HG03045 (cell line): ENCODE measurements around the gene UBE2A.

ENCODE experiments used
- ATAC-seq: cut with Tn5 transposase; IDR thresholded peaks from one replicate; pipeline ENCODE4 v1.9.1; 2021; ENCODE audit warnings: mild to moderate bottlenecking, moderate library complexity; ENCODE audit not compliant: unreplicated experiment

Gene UBE2A

DNA sequence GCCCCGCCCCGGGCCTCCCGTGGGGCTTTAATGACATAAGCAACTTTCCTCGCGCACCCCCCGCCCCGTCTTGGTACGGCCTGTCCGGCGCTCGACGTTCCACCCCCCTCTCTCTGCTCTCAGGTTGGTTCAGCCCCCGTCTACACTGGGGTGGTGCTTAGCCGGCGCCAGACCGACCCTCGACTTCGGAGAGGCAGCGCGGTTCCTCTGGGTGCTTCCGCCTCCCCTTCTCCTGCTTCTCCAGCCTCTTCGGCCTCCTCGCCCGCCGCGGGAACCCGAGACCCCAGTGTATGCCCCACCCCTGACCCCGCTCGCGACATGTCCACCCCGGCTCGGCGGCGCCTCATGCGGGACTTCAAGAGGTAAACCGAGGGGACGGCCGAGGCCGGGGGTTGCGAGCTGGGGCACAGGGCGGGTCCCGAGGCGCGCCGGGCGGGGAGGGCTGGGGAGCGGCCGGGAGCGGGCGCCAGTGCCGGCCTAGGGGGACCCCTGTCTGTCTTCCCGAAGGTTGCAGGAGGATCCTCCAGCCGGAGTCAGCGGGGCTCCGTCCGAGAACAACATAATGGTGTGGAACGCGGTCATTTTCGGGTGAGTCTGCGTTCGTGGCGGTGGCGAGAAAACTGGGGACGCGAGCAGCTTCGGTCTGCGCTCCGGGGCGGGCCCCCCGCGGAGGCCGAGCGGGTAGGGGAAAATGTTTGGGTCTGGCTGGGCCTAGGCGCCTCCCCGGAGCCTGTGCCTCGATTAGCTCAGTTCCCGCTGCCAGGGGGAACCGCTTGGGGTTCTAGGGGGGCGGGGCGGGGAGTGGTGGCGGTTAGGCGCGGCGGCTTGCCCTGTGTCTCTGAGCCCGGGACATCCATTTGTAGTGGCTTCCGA, at the start of gene UBE2A:
Gene UBE2A (plus strand): TSS at position 170 of the 873 bp plus-strand sequence. CDS start 149 bp downstream, at position 319.
- ATAC-seq = peak; percentile 82

DNA sequence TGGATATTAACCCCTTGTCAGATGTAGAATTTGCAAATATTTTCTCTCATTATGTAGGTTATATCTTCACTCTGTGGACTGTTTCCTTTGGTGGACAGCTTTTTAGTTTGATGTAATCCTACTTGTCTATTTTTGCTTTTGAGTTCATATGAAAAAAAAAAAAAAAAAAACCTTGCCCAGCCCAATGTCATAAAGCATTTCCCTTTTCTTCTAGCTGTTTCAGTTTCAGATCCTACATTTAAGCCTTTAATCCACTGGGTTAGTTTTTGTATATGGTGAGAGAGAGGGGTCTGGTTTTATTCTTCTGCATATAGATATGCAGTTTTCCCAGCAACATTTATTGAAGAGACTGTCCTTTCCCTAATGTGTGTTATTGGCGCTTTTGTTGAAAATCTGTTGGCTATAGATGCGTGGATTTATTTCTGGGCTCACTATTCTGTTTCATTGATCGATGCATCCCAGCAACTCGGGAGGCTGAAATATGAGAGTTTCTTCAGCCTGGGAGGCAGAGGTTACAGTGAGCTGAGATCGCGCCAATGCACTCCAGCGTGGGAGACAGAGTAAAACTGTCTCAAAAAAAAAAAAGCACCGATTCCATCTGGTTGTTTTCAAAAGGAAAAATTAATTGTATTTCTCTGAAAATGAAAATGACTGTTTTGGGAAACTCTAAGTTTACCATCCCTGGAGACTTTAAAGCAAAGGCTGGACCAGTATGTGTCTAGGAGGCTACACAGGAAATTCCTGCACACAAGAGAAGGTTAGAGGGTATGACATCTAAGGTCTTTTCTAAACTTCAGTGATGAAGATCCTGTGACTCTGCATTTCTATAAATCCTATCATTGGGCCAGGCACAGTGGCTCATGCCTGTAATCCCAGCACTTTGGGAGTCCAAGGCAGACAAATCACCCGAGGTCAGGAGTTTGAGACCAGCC, 44.8 kb upstream of the UBE2A start:
- no peak for ATAC-seq

DNA sequence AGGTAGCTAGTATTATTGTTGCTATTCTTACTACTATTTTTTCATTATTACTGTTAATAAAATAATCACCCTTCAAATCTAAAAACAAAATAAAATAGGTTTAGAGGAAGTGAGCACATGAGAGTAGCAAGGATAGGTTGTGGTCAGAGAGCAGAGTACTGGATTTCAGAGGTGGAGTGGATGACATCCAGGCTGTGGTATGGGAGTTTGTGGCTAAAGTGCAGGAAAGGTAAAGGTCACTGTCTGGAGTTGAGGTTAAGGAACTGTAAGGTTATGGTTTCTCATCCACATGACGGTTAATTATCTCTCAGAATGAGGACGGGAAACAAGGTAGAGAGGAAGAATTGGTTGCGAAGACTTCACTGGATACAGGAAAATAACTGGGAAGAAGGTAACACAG, 36.9 kb upstream of the UBE2A start:
- no peak for ATAC-seq

DNA sequence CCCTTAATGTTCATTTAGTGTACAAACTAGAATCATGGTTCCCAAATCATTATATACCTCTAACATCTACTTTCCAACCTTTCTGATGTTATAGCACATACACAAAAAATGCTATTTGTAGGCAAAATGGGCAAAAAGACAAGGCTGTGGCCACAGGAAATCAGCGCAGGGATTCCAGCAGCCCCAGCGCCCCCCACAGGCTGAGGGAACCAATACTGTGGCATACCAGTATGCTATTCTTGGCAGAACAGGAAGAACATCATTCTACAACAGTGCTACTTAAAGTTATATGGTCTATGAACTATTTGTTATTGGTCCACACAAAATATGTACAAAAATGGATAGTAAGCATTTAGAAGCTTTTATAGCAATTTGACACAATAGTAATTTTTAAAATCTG, 34.5 kb upstream of the UBE2A start:
- ATAC-seq = no peak

DNA sequence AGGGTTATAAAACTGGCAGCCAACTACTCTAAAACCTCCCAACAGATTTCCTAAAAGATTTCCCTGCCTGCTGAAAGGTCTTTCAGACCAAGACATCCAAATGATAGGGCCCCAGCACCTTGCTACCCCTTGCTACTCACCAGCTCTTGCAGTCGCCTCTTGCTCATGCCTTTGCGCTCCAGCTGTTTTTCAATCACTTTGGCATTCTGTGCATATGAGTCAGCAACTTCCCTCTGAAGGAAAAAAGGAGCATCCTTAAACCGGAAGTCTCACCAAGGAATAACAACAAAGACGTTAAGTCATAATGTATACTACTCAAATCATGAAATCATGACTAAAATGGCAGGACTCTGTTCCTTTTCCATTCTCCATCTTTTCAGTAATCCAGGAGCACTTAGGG, 33.2 kb upstream of the UBE2A start:
- ATAC-seq = no peak

DNA sequence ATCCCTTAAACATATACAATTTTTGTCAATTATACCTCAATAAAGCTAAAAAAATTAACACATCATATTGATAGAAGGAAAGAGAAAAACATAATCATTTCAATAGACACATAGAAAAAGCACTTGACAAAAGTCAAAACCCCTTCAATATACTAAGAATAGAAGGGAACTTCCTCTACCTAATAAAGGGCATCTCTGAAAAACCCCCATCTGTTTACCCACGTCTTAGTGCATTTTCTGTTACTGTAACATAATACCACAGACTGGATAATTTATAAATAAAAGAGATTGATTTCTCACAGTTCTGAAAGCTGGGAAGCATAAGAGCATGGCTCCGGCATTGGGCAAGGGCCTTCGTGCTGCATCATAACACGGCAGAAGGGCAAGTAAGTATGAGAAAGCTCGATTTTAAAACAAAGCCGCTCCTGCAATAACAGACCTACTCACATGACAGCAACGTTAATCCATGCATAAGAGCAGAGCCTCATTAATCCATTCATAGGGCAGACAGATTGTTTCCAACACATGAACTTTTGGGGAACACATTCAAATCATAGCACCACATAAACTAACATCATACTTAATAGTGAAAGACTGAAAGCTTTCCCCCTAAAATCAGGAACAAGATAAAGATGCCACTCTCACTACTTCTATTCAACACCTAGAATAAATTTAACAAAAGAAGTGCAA, 24.9 kb upstream of the UBE2A start:
- no peak for ATAC-seq

DNA sequence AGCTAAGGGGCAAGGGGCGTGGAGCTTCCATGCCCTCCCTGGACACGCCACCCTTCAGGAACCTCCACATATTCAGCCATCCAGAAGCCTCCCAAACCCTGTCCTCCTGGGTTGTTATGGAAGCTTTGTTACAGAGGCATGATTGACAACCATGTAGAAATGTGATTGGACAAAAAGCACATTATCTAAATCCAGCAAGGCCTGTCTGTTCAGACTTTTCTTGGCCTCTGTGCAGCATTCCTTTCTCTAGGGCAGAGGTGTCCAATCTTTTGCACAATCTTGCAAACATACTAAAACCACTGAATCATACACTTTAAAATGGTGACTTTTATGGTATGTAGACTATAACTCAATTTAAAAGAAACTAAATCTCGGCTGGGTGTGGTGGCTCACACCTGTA, 21.9 kb upstream of the UBE2A start:
- no peak for ATAC-seq

DNA sequence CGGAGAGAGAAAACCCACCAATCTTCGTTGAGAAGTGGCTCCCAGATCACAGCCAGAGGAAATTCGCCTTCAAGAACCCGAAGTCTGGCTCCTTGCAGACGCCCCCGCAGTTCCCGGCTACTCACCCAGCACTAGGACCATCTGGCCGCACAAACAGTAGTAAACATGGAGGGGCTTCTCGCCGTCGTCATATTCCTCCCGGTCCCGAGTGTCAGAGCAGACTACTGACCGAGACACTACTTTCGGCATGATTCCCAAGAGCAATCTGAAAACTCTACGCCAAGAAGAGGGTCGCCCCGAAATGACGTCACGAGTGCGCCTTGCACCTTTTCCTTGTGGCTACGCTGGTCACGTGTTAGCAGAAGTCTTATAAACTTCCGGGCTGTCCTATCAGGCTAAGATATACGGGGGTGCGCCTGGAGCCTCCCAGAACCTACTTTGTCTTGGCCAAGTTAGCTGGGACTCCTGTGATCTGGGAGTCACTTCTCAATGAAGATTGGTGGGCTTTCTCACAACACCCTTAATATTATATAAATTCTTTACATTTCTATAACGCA, 9.2 kb upstream of the UBE2A start, which contains the start of gene STEEP1:
Gene STEEP1 (minus strand): TSS at position 303 of the 557 bp plus-strand sequence. CDS start 54 bp downstream, at position 249.
- peak; percentile 72 for ATAC-seq

DNA sequence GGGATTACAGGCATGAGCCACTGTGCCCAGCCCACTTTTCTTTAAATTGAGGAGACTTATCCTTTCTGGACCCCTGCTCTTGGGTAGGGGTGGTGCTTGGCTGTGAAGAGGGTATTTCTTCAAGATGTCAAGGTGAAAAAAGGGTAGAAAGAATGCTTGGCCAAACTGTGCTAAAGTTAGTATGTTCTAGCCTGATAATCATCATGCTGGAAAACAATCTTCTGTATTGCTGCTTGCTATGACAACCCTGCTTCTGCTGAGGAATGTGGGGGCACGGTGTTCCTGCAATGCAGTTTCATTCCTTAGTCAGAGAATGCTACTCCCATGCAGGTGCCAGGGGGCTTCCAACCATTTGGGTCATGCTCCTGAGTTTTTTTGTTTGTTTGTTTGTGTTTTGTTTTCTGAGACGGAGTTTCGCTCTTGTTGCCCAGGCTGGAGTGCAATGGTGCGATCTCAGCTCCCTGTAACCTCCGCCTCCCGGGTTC, 4.0 kb upstream of the UBE2A start:
- ATAC-seq = no peak

DNA sequence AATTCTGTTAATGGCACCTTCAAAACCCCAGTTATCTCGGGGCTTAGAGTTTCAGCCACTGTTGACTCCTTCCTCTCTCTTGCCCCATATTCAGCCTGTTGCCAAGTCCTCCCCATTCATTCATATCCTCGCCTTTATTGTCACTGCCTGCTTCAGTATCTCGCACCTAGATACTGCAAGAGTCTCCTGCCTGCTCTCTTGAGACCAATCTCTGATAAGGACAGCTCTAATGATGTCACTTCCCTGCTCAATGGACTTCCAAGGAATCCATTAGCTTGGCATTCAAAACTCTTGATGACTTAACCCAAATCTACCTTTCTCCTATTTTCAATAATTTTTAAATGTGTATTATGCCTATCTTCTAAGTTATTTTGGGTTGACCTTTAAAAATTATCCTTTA, 1.1 kb upstream of the UBE2A start:
- no peak for ATAC-seq

DNA sequence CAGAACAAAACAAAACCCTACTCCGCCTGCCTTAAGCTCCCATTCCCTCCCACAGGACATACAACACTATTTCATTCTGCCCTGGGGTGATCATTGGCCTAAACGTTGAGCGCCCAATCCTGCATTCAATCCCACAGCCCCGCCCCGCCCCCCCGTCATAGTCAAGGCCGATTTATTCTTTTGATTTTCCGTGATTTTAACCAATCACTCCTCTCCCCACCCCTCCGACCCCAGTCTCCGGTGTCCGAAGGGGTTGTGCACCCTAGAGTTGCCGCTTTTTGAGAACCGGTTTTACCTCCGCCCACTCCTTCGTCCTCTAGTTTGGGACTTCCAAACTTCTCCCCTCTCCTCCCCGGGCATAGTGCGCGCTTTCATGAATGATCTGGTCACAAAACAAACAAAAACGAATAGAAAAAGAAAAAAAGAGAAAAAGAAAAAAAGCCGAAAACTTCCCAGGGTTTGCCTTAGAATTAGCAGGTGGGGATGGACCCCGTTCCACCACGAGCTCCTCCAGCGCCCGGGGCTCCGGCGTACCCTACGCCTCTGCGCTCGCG, 446 bp upstream of the UBE2A start:
- ATAC-seq = peak; percentile 7

DNA sequence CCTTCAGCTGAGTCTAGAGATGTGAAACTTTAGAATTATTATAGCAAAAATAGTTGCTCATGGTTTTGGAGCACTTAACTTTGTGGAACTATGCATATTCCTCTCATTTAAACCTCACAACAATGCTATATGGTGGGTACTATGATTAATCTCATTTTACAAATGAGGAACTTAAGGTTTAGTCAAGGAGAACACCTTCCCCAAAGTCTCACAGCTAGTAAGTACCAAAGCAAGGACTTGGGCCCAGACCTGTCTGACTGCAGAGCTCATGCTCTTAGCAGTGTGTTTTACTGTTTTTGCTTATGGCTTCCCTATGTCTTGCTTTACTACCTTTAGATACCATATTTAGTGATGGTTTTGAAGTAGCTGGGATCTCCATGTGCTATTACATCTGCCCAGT, 5.1 kb downstream of the UBE2A start:
- ATAC-seq = no peak

DNA sequence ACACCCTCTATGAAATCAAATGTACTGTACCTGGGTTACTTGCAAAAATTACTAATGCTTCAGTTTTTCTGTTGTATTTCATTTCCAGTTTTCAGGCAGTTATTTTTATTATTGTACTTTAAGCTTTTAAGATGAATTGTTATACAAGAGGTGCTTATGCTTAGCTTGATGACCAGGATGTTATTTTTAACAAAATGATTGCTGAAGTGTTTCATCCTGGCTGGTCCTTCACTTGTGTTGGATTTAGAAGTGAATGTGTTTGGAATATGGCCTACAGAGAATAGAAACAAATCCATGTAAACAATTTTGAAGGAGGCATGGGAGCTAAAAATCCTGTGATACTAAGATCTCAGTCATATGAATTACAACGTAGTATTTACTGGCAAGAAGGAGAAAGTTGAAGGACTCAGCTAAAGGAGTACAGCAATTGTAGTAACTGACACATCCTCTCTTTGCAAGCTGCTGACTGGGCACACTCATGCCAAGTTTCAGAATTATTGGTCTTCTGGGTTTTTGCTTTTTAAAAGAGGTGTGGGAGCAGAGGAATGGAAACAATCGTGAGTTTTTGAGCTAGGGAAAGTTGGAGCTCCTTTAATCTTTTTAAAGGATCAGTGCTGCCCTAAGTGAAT, 9.2 kb downstream of the UBE2A start:
- no peak for ATAC-seq

DNA sequence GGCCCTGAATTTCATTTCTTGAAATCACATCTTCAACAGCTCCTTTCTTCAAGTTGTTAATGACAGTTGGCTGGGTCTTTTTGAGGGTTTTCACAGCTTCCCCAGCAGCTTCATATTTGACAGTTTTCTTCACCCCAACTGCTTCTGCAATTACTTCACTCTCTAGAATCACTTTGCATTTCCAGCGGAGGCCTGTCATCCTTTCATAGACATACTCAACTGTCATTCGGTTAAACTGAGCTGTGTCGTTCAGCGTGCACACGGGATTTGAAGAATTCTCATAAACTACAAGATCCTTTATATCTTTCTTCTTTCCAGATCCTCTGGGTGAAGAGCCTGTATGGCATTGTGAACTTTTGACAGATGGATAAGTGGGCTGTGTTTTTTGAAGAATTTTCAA, 15.4 kb downstream of the UBE2A start:
- no peak for ATAC-seq

DNA sequence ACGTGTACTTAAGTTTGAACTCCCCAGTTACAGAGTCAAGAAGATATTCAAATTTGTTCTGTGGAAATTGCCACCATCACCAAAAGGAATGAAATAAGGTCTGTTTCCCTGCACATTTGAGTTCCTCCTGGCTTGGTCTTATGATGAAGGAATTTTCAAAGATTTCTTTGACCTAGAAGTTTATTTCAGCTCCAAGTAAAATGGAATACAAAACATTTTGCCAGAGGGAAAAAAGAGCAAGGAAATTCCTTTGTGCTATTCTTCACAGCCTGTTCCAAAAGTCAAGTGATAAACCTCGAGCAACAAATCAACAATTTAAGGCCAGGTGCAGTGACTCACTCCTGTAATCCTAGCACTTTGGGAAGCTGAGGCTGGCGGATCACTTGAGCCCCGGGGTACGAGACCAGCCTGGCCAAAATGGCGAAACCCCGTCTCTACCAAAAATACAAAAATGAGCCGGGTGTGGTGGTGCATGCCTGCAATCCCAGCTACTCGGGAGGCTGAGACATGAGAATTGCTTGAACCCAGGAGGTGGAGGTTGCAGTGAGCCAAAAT, 28.4 kb downstream of the UBE2A start:
- no peak for ATAC-seq

DNA sequence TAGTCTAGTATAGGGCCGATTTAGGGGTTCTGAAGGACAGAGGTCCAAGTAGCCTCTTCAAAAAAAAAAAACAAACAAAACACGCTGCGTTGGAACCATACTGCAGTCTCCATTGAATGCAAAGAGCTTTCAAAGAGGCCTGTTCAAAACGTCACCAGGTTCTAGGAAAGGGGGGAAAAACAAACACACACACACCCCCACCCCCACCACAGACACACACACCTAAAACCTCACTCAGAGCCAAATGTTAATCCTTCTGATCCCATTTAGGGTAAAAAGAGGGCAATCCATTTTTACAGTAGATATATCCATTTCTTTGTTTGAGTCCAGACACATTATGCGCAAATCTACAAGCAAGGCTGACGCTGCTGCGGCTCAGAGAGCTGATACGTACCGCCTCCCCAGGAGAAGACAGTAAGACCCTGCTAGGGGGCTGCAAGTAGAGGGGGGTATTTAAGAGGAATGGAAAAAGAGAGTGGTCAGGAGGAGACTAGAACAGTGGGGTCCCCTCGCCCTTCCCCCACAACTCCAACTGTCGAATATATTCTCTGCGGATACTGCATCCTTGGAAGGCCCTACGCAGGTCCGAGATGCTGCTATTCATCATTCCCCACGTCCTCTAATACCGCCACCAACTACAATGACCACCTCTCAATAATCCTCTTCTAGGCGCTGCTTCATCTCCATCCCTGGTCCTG, 30.6 kb downstream of the UBE2A start:
- no peak for ATAC-seq

DNA sequence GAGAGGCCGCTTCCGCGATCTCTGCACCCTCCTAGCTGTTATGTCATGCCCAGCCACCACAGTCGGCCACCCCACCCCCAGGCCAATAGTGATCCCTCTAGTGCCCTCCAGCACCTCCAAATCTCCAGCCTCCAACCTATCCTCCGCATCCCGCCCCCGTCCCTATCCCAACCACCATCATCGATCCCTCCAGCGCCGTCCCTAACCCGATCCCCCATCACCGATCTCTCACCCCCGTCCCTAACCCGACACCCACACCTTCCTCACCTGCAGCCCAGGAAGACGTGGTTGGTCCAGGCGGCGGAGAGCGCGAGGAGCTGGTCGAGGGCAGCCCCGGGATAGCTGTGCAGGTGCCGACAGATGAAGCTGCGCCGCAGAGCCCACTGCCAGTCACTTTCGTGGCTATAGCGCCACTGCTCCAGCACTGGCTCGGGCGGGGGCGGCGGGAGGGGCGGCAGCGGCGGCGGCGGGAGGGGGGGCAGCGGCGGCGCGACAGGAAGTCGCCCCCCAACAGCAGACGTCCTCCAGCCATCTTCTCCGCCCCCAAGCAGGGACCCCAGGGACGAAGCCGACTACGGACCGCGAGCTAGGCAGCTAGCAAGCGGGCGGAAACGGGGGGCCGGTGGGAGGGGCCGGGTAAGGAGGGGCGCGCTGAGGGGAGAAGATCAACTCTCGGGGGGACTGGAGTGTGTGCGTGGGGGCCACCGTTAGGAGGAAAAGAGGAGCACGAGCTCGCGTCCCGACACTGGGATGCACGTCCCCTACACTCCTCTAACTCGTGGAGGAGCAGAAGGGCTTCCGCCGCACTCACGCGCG, 31.3 kb downstream of the UBE2A start:
- ATAC-seq = peak; percentile 35
